NB4 (cell line): ENCODE measurements around the gene CIB2.
A peak's percentile ranks its signal among the peaks of the same experiment; 100 is the strongest.

Source experiments
- DNase-seq: peaks from one replicate; pipeline ENCODE4 v3.0.0; 2010; ENCODE audit warnings: low read depth
- H3K4me3 ChIP-seq: one replicate; pipeline ENCODE4 v1.5.1; 2011; ENCODE audit warnings: mild to moderate bottlenecking, low read depth, low read length, moderate library complexity
- CTCF ChIP-seq: IDR thresholded peaks from one replicate; pipeline ENCODE4 v1.5.1; 2012; ENCODE audit warnings: low read depth, low read length
- MAX ChIP-seq: IDR thresholded peaks from 2 replicates; pipeline ENCODE4 v1.6.1; 2011; ENCODE audit warnings: low read depth, low read length
- MYC ChIP-seq: IDR thresholded peaks from 2 replicates; pipeline ENCODE4 v1.6.1; 2011; ENCODE audit warnings: low read depth, low read length
- POLR2A ChIP-seq: IDR thresholded peaks from 2 replicates; pipeline ENCODE4 v1.6.1; 2011; ENCODE audit warnings: mild to moderate bottlenecking; ENCODE audit not compliant: insufficient read length; ENCODE audit errors: extremely low read depth

Gene CIB2

GRCh38 chr15:78148392-78149067 lies 17.3 kb upstream of the CIB2 start:
- DNase-seq = peak; percentile 24
- H3K4me3 ChIP-seq = peak overlapping the region; percentile 85
- TF ChIP-seq CTCF = no peak
- TF ChIP-seq POLR2A = no peak
- no peak for TF ChIP-seq MAX
- TF ChIP-seq MYC = no peak

- DNase-seq = no peak
Observed at GRCh38 chr15:78147566-78147965, 16.3 kb upstream of the CIB2 start.

GRCh38 chr15:78146425-78147154 lies 15.3 kb upstream of the CIB2 start:
- TF ChIP-seq MYC = no peak
- TF ChIP-seq MAX = no peak
- TF ChIP-seq POLR2A = no peak
- H3K4me3 ChIP-seq = no peak overlapping the region
- peak; percentile 43 for DNase-seq

More at GRCh38 chr15:78147566-78147965, 16.3 kb upstream of the CIB2 start:
- TF ChIP-seq POLR2A (no peak), MAX (no peak), MYC (no peak), CTCF (no peak)
- H3K4me3 ChIP-seq = no peak overlapping the region

- TF ChIP-seq MYC = no peak
- no peak for TF ChIP-seq POLR2A
- TF ChIP-seq CTCF = no peak
- TF ChIP-seq MAX = no peak
- H3K4me3 ChIP-seq = no peak overlapping the region
- DNase-seq = no peak
Observed at GRCh38 chr15:78142332-78142731, 11.1 kb upstream of the CIB2 start.

- no peak for TF ChIP-seq POLR2A
- no peak for TF ChIP-seq CTCF
- no peak for TF ChIP-seq MAX
- TF ChIP-seq MYC = no peak
- DNase-seq = no peak
- H3K4me3 ChIP-seq = no peak overlapping the region
Observed at GRCh38 chr15:78140292-78140691, 9.0 kb upstream of the CIB2 start.

GRCh38 chr15:78139578-78139977 lies 8.3 kb upstream of the CIB2 start:
- TF ChIP-seq MAX = no peak
- TF ChIP-seq CTCF = no peak
- TF ChIP-seq POLR2A = no peak
- no peak for TF ChIP-seq MYC
- DNase-seq = no peak
- H3K4me3 ChIP-seq = no peak overlapping the region
